GM23338 (cell line): ENCODE measurements around the gene MED13. TPM values are rescaled to one million over a fixed set of nuclear protein-coding genes. Genes with fewer than 3 reads are reported as not detected.
A peak's percentile ranks its signal among the peaks of the same experiment; 100 is the strongest.

Experiments
- ATAC-seq: fragments of 200-7000 bp; cut with Tn5 transposase; 3 replicates; pipeline ENCODE4 v1.9.1; 2020
- DNase-seq: peaks from one replicate; pipeline ENCODE4 v3.0.0-alpha.2; 2015; ENCODE audit warnings: low spot score
- H2AFZ ChIP-seq: fragments of 200-600 bp; sonication (generic); 2 replicates; pipeline ENCODE4 v1.8.0; 2016; ENCODE audit warnings: antibody characterized with exemption, mild to moderate bottlenecking, moderate library complexity
- H3F3A ChIP-seq: fragments of 200-600 bp; sonication (generic); replicated peaks from 2 replicates; pipeline ENCODE4 v1.8.0; 2017; ENCODE audit warnings: antibody characterized with exemption, mixed run types, low read depth
- H3K27ac ChIP-seq: fragments of 200-600 bp; sonication (generic); 2 replicates; pipeline ENCODE4 v1.6.1; 2016; ENCODE audit warnings: low read depth
- H3K27me3 ChIP-seq: fragments of 200-600 bp; sonication (generic); 2 replicates; pipeline ENCODE4 v1.8.0; 2016; ENCODE audit warnings: mild to moderate bottlenecking, mixed run types, moderate library complexity; ENCODE audit not compliant: insufficient read depth
- H3K36me3 ChIP-seq: fragments of 200-600 bp; sonication (generic); 2 replicates; pipeline ENCODE4 v1.8.0; 2016; ENCODE audit warnings: mild to moderate bottlenecking; ENCODE audit not compliant: insufficient read depth
- H3K4me1 ChIP-seq: fragments of 200-600 bp; sonication (generic); 2 replicates; pipeline ENCODE4 v1.8.0; 2016; ENCODE audit warnings: mild to moderate bottlenecking, moderate library complexity; ENCODE audit not compliant: insufficient read depth
- H3K4me2 ChIP-seq: fragments of 200-600 bp; sonication (generic); 2 replicates; pipeline ENCODE4 v1.7.1; 2017; ENCODE audit warnings: mixed run types
- H3K4me3 ChIP-seq: fragments of 200-600 bp; sonication (generic); 2 replicates; pipeline ENCODE4 v1.6.1; 2016; ENCODE audit warnings: mixed run types
- H3K79me2 ChIP-seq: fragments of 200-600 bp; sonication (generic); replicated peaks from 2 replicates; pipeline ENCODE4 v1.8.0; 2017; ENCODE audit warnings: mild to moderate bottlenecking; ENCODE audit not compliant: insufficient read depth
- H3K9me2 ChIP-seq: fragments of 200-600 bp; sonication (generic); 2 replicates; pipeline ENCODE4 v1.8.0; 2017; ENCODE audit not compliant: insufficient read depth
- H4K20me1 ChIP-seq: fragments of 200-600 bp; sonication (generic); replicated peaks from 2 replicates; pipeline ENCODE4 v1.8.0; 2017; ENCODE audit warnings: mild to moderate bottlenecking; ENCODE audit not compliant: insufficient read depth
- H3K27ac Mint-ChIP-seq: 2 replicates; pipeline ENCODE4 v1.8.0; 2020; ENCODE audit warnings: inconsistent platforms, mild to moderate bottlenecking, moderate library complexity, mixed read lengths
- H3K27me3 Mint-ChIP-seq: 3 replicates; pipeline ENCODE4 v1.8.0; 2022; ENCODE audit warnings: low read depth, mild to moderate bottlenecking, moderate library complexity, mixed read lengths, inconsistent platforms; ENCODE audit not compliant: insufficient read depth, poor library complexity
- H3K36me3 Mint-ChIP-seq: 3 replicates; pipeline ENCODE4 v1.8.0; 2021; ENCODE audit warnings: low read depth, mild to moderate bottlenecking, inconsistent platforms, moderate library complexity, mixed read lengths
- H3K4me1 Mint-ChIP-seq: 3 replicates; pipeline ENCODE4 v1.8.0; 2020; ENCODE audit warnings: mild to moderate bottlenecking, inconsistent platforms, mixed read lengths
- H3K4me3 Mint-ChIP-seq: 3 replicates; pipeline ENCODE4 v1.8.0; 2021; ENCODE audit warnings: moderate library complexity, mild to moderate bottlenecking, inconsistent platforms, mixed read lengths
- H3K9me3 Mint-ChIP-seq: 3 replicates; pipeline ENCODE4 v1.8.0; 2020; ENCODE audit warnings: moderate library complexity, mild to moderate bottlenecking, inconsistent platforms, mixed read lengths
- CREB1 ChIP-seq: fragments of 250-450 bp; sonication (Bioruptor Pico); IDR thresholded peaks from 2 replicates; pipeline ENCODE4 v1.5.0; 2020; ENCODE audit warnings: low read depth, mild to moderate bottlenecking, moderate library complexity
- CTCF ChIP-seq, 2 experiments: fragments of 200-600 bp in 1 of 2; sonication (generic) in 1 of 2; conservative IDR thresholded peaks; 2 replicates each; pipeline versions ENCODE4 v1.5.1 to v1.6.1; 2016 to 2017; ENCODE audit warnings: antibody characterized with exemption in 2 of 2, low read depth in 2 of 2, mild to moderate bottlenecking in 2 of 2, moderate library complexity in 1 of 2
- ETS1 ChIP-seq: IDR thresholded peaks from 2 replicates; pipeline ENCODE4 v1.6.1; 2016; ENCODE audit warnings: antibody characterized with exemption
- EZH2 ChIP-seq: fragments of 200-600 bp; sonication (generic); IDR thresholded peaks from one replicate; pipeline ENCODE4 v1.8.0; 2017; ENCODE audit warnings: antibody characterized with exemption, mild to moderate bottlenecking, low read depth; ENCODE audit not compliant: unreplicated experiment
- EZH2phosphoT487 ChIP-seq: fragments of 200-600 bp; sonication (generic); IDR thresholded peaks from one replicate; pipeline ENCODE4 v1.8.1; 2018; ENCODE audit warnings: antibody characterized with exemption; ENCODE audit not compliant: unreplicated experiment
- JUNB ChIP-seq: IDR thresholded peaks from one replicate; pipeline ENCODE4 v1.6.1; 2016; ENCODE audit warnings: antibody characterized with exemption; ENCODE audit not compliant: unreplicated experiment
- NANOG ChIP-seq: IDR thresholded peaks from 2 replicates; pipeline ENCODE4 v1.6.1; 2016; ENCODE audit warnings: antibody characterized with exemption, borderline replicate concordance
- POLR2AphosphoS5 ChIP-seq: IDR thresholded peaks from 2 replicates; pipeline ENCODE4 v1.6.1; 2016; ENCODE audit warnings: antibody characterized with exemption, low read depth
- REST ChIP-seq: IDR thresholded peaks from one replicate; pipeline ENCODE4 v1.6.1; 2018; ENCODE audit warnings: antibody characterized with exemption; ENCODE audit not compliant: unreplicated experiment
- STAT1 ChIP-seq: IDR thresholded peaks from one replicate; pipeline ENCODE4 v1.6.1; 2016; ENCODE audit warnings: antibody characterized with exemption; ENCODE audit not compliant: unreplicated experiment
- ZNF114 ChIP-seq: fragments of 250-450 bp; sonication (Bioruptor Pico); IDR thresholded peaks from 2 replicates; pipeline ENCODE4 v1.5.0; 2020; ENCODE audit warnings: mild to moderate bottlenecking, moderate library complexity
- ZNF331 ChIP-seq: fragments of 250-450 bp; sonication (Bioruptor Pico); IDR thresholded peaks from 2 replicates; pipeline ENCODE4 v1.5.0; 2020; ENCODE audit warnings: low read depth, mild to moderate bottlenecking, moderate library complexity
- ZNF462 ChIP-seq: fragments of 250-450 bp; sonication (Bioruptor Pico); IDR thresholded peaks from 2 replicates; pipeline ENCODE4 v1.5.0; 2020; ENCODE audit warnings: mild to moderate bottlenecking, moderate library complexity
- polyA plus RNA-seq: library from polyadenylated mRNA; unstranded; fragments of >200 nt; fragmentation: Nextera tagmentation; extraction: Ambion mirVana; gene quantifications from 2 replicates; pipeline ENCODE4 v1.2.1, GENCODE V29; 2016
- total RNA-seq: library from RNA; depleted of rRNA; stranded (reverse); fragments of >200 nt; shearing (Covaris generic); gene quantifications from 2 replicates; pipeline ENCODE4 v1.2.3, GENCODE V29; 2014

MED13 gene
- total and polyA plus RNA-seq, 2 experiments from 2014 or later: 13.0 to 45.8 TPM

- Mint-ChIP-seq H3K27ac (no peak overlapping the region), H3K36me3 (no peaks in the 10 kb centered on the region), H3K9me3 (no peaks in the 10 kb centered on the region), H3K4me3 (no peak overlapping the region), H3K27me3 (peaks cover 5% of the 10 kb centered on the region), H3K4me1 (peaks cover 9% of the 10 kb centered on the region; the same call in 2 of the 3 replicates)
- H3F3A ChIP-seq: no peaks in the 10 kb centered on the region
- DNase-seq (no peak), ATAC-seq (no peak)
- no peaks in the 10 kb centered on the region for H3K79me2 ChIP-seq
- H3K9me2 ChIP-seq: no peaks in the 10 kb centered on the region
- H3K4me2 ChIP-seq: no peak overlapping the region
- H3K27ac ChIP-seq: no peak overlapping the region
- TF ChIP-seq NANOG (no peak), STAT1 (no peak), ZNF331 (CRISPR knock-in tag) (no peak), ZNF114 (CRISPR knock-in tag) (no peak), EZH2phosphoT487 (no peak), EZH2 (no peak), CREB1 (CRISPR knock-in tag) (no peak), CTCF (conservative IDR thresholded peaks at IDR 0.05; ENCODE audit: low read depth in 2 of 2) (no peak), ZNF462 (no peak), REST (no peak), JUNB (no peak), POLR2AphosphoS5 (no peak), ETS1 (no peak)
- H3K4me3 ChIP-seq: no peak overlapping the region
- no peaks in the 10 kb centered on the region for H3K36me3 ChIP-seq
- no peaks in the 10 kb centered on the region for H4K20me1 ChIP-seq
- peak overlapping the region; percentile 84 for H2AFZ ChIP-seq
- no peaks in the 10 kb centered on the region for H3K27me3 ChIP-seq
- H3K4me1 ChIP-seq: no peaks in the 10 kb centered on the region; the same call in 1 of the 2 replicates
Measured at GRCh38 chr17:62105357-62105756, 40.3 kb upstream of the MED13 start.
